HG02870 (cell line): ENCODE results near the gene NDUFAB1.
"Not testable (repeated sequence)": the region's sequence is repeated elsewhere in the genome, so short reads cannot be mapped to it uniquely, and the experiment has no call there.

Source experiments
- ATAC-seq: cut with Tn5 transposase; IDR thresholded peaks from one replicate; pipeline ENCODE4 v1.9.1; 2021; ENCODE audit warnings: mild to moderate bottlenecking, moderate library complexity; ENCODE audit not compliant: unreplicated experiment

Gene NDUFAB1

DNA sequence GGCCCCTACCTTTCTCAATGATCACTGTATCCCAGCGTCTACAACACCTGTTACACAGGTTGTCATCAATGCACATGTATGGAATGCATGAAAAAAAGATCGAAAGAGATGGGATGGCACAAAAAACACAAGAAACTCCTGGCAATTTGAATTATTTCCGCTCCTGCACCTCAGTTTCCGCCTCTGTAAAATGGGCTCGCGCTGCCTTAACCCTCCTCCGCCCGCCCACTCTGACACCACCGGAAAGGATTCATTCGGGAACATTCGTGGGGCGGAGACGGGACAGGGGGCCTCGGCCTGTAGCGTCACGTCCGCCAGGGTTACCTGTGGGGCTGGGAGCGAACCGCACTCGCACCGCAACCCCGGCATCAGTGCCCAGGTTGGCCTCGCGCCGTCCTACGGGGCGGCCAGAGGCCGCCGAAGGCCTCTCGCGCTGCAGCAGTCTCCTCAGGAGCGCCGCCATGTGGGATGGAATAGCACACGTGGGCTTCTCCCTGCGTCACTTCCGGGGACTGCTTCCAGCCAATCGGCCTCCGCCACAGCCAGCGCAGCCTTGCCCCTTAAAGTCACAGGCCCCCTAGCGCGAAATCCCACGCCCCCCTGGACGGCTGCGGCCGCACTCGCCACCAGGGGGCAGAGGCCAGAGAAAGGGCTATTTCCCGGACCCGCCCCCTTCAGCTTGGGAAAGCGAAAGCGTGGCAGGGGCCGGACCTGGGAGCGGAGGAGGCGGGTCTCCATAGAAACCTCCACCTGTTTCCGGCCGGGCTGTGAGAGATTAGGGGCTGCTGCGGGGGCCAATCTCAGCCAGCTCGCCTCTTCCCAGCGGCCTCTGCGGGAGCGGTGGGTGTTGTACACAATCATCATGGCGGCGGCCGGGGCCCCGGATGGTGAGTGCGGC, 39.0 kb downstream of the NDUFAB1 start, which contains the start of the genes EARS2 and UBFD1:
Gene EARS2, minus strand, starts transcription at position 470 of the 898 bp plus-strand sequence. Its CDS starts 7 bp downstream, at position 463.
Gene UBFD1, plus strand, starts transcription at position 847 of the 898 bp plus-strand sequence. Its CDS starts 16 bp downstream, at position 863.
- ATAC-seq = peak; percentile 86

DNA sequence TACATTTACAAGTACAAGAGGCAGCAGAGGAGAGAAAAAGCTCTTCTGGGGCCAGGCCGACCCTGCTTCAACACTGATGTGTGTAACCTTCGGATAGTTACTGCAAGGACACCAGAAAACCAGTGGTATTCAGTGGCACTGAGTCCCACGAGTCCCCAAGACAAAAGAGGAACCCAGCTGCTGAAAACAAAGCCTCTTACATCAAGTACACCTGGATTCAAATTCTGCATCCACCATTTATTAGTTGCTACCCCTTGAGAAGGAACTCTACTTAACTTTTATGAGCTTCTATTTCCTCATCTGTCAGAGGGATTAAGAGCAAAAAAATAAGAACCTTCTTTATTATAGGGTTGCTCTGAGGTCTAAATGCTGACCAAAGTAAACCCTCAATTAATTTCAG, 41.6 kb downstream of the NDUFAB1 start:
- ATAC-seq = no peak

DNA sequence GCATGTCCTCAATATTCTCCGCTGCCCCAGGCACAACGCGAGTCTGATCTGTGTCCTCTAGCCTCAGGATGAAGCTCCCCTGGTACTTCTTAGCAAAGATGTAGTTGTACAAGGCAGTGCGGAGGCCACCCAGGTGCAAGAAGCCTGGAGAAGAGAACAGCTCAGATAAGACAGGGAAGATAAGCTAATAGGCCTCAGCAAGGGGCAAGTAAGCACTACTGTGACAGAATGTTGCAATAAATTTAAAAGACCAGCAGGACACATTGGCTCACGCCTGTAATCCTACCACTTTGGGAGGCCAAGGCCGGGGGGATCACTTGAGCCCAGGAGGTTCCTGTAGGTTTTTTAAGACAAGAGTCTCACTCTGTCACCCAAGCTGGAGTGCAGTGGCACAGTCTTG, 44.0 kb downstream of the NDUFAB1 start:
- no peak for ATAC-seq

DNA sequence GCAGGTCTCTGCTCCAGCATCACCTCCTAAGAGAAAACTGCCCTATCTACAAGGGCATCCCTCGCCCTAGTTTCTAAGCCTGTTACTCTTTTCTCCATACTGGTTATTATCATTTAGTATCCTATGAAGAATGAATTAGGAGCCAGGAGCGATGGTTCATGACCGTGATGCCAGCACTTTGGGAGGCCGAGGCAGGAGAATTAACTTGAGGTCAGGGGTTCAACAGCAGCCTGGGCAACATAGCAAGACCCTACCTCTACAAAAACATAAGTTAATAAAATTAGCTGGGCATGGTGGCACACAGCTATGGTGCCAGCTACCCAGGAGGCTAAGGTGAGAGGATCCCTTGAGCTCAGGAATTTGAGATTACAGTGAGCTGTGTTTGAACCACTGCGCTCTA, 46.2 kb downstream of the NDUFAB1 start:
- ATAC-seq = no peak

DNA sequence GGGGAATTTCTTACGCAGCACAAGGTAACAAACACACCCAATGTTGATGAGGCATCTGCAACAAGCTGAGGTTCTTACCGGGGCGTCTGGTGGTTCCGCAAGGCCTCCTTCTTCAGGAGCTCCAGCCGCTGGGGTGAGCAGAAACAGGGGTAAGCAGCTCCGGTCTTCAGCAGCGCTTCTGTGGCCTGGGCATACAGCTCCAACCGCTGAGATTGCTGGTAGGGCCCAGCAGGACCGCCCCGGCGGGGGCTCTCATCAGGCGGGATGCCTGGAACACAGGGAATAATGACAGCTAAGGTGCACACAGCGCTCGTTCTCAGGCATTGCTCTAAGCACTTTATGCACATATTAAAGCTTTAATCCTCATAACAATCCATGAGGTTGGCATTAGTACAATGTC, 51.7 kb downstream of the NDUFAB1 start:
- ATAC-seq = no peak

DNA sequence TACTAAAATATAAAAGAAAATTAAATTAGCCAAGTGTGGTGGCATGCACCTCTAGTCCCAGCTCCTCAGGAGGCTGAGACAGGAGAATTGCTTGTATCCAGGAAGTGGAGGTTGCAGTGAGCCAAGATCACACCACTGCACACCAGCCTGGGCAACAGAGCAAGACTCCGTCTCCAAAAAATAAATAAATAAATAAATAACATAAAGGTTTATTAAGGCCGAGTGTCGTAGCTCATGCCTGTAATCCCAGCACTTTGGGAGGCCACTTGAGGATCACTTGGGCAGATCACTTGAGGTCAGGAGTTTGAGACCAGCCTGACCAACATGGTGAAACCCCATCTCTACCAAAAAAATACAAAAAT, 55.3 kb downstream of the NDUFAB1 start:
- ATAC-seq = not testable (repeated sequence)

DNA sequence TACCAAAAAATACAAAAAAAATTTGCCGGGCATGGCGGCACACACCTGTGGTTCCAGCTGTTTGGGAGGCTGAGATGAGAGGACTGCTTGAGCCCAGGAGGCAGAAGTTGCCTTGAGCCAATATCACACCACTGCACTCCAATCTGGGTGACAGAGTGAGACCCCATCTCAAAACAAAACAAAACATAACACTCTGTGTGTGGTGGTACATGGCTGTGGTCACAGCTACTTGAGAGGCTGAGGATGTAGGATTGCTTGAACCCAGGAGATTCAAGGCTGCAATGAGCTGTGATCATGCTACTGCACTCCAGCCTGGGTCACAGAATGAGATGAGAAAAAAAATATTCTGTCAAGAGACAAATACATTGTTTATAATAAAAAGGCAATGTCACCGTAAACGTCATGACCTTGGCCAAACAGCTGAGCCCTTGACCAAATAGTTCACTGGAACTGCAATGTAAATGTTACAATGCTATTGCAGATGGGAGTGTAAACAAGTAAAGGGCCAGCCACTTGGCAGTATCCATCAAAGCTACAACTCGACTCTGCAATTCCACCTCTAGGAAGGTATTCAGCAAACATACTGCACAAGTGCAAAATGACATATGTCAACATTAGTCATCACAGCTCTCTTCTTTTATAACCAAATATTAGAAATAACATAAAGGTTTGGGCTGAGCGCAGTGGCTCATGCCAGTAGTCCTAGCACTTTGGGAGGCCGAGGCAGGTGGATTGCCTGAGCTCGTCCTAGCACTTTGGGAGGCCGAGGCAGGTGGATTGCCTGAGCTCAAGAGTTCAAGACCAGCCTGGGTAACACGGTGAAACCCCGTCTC, 55.9 kb downstream of the NDUFAB1 start:
- no peak for ATAC-seq

DNA sequence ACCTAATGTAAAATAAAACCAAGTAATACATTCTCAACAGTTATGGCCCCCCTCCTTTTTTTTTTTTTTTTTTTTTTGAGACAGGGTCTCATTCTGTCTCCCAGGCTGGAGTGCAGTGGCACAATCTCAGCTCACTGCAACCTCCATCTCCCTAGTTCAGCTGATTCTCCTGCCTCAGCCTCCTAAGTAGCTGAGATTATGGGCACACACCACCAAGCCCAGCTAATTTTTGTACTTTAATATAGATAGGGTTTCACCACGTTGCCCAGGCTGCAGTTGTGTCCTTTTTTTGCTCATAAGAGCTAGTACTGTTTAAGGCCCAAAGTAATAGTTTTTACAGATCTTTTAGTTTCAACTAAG, 57.2 kb downstream of the NDUFAB1 start:
- ATAC-seq = no peak

DNA sequence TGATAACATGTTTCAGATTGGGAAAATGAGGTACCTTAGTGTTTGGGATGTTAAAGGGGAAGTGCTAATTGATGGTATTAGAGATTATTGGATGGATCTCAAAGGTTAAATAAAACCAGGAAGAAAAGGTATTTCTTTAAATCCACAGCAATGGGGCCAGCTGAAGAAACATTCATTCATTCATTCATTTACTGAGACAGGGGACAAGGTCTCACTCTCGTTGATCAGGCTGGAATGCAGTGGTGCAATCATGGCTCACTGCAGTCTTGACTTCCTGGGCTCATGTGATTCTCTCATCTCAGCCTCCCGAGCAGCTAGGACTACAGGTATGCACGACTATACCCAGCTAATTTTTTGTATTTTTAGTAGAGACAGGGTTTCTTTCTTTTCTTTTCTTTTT, 58.7 kb downstream of the NDUFAB1 start:
- no peak for ATAC-seq

DNA sequence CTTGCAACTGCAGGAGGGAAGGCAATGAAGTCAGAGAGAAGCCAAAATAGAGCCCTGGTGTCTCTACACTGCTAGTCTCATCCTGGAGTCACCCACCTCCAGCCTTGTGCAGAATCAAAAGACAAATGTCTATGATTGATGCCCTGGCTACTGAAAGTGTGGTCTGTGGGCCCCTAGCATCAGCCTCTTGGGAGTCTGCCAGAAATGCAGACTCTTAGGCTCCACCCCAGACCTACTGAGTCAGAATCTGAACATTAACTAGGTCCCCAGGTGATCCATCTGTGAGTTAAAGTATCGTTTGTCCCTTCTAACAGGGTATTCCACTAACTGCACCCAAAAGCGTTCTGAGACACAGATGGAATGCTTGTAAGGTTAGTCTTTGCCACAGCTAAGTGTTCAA, 60.2 kb downstream of the NDUFAB1 start:
- ATAC-seq = no peak

DNA sequence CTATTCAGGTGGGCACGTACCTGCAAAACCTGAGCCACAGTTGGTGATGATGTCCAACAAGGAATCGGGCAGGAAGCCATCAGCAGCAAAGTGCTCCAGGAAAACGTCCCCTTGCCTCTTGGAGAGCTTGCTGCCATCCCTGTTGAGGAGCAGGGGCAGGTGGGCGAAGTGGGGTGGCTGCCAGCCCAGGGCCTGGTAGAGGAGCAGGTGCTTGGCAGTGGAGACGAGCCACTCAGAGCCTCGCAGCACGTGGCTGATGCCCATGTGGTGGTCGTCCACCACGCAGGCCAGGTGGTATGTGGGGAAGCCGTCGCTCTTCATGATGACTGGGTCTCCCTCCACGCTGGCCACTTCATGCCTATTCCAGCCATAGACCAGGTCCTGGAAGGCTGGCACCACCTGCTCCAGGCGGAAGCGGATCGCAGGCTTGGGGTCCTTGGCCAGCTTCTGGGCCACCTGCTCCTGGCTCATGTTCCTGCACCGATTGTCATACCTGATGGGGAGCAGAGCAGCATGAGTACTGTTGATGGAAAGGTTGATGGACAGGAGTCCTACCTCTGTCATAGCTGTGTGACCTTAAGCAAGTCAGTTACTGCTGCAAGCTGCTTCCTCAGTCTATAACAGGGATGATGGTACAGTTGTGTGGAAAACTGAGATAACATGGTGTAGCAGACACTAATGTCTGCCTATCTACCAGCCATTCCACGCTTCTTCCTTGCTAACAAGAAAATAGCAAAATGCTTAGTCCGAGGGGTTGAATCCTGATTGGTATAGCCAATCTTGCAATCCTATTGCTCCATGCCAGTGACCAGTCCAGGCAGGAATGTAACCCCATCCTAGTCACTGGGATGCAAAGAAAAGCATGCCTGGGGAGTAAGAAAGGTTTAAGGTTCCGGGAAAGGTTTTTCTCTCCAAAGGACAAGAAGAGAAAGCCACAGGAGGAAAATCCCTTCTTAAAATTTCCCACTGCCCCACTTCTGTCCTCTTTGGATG, 61.0 kb downstream of the NDUFAB1 start:
- no peak for ATAC-seq

DNA sequence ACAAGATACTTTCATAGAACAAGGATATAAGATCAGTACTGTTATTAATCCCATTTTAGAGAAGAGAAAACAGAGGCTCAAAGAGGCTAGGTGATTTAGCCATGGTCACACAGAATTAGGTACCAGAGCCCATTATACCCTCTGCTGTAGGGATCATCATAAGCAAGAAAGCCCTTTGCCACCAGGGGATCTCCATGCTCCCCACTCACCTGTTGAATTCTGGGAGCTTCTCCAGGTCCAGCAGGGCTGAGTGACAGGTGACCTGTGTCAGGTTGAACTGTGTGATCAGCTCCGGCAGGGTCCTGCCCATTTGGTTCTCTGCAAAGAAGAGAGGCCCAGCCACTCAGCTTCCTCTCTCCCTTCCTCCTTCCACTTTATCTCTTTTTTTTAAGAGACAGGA, 63.7 kb downstream of the NDUFAB1 start:
- no peak for ATAC-seq
